ENCODE results near the gene ITPK1.

DNA sequence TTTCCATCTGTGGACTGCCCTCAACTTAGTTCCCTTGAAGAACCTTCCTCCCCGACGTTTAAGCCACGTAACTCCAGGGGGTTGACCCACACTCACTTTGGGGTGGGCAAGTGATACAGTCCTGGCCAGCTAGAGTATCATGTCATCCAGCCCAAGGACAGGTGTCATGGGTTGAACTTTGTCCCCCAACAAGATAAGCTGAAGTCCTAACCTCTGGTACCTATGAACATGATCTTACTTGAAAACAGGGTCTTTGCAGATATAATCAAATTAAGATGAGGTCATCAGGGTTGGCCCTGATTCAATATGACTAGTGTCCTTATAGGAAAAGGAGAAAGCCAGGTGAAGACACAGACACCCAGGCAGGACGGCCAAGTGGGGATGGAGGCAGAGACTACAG lies 68.6 kb downstream of the ITPK1 start:
- TF ChIP-seq, protein P1, sequence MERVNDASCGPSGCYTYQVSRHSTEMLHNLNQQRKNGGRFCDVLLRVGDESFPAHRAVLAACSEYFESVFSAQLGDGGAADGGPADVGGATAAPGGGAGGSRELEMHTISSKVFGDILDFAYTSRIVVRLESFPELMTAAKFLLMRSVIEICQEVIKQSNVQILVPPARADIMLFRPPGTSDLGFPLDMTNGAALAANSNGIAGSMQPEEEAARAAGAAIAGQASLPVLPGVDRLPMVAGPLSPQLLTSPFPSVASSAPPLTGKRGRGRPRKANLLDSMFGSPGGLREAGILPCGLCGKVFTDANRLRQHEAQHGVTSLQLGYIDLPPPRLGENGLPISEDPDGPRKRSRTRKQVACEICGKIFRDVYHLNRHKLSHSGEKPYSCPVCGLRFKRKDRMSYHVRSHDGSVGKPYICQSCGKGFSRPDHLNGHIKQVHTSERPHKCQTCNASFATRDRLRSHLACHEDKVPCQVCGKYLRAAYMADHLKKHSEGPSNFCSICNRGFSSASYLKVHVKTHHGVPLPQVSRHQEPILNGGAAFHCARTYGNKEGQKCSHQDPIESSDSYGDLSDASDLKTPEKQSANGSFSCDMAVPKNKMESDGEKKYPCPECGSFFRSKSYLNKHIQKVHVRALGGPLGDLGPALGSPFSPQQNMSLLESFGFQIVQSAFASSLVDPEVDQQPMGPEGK (tag by site-specific recombination; IDR thresholded peaks at IDR 0.05) = no peak
- TF ChIP-seq ZNF335 (tag by site-specific recombination; conservative IDR thresholded peaks at IDR 0.05) = no peak
- TF ChIP-seq, protein P2, sequence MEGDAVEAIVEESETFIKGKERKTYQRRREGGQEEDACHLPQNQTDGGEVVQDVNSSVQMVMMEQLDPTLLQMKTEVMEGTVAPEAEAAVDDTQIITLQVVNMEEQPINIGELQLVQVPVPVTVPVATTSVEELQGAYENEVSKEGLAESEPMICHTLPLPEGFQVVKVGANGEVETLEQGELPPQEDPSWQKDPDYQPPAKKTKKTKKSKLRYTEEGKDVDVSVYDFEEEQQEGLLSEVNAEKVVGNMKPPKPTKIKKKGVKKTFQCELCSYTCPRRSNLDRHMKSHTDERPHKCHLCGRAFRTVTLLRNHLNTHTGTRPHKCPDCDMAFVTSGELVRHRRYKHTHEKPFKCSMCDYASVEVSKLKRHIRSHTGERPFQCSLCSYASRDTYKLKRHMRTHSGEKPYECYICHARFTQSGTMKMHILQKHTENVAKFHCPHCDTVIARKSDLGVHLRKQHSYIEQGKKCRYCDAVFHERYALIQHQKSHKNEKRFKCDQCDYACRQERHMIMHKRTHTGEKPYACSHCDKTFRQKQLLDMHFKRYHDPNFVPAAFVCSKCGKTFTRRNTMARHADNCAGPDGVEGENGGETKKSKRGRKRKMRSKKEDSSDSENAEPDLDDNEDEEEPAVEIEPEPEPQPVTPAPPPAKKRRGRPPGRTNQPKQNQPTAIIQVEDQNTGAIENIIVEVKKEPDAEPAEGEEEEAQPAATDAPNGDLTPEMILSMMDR (tag by site-specific recombination; IDR thresholded peaks at IDR 0.05) = no peak
